HEK293 (cell line): ENCODE results near the gene OAT.

Source experiments
- CTCF ChIA-PET: fragments of 350-600 bp; formaldehyde crosslinking; extraction: SDS; loops from one replicate; lab custom pipeline; 2021; ENCODE audit warnings: antibody characterized with exemption; lab: Yijun Ruan, JAX
- POLR2A ChIA-PET: fragments of 300-600 bp; formaldehyde crosslinking; extraction: SDS; loops from one replicate; lab custom pipeline; 2020; ENCODE audit warnings: antibody characterized with exemption, inconsistent platforms; lab: Yijun Ruan, JAX
- H3K27ac ChIP-seq: fragments of 200-500 bp; sonication (Bioruptor generic); 2 replicates; pipeline ENCODE4 v1.5.1; 2014; ENCODE audit warnings: low read depth, low read length, control low read depth, inconsistent platforms; ENCODE audit errors: extremely low read depth
- H3K36me3 ChIP-seq, 2 experiments: fragments of 200-500 bp in 1 of 2; sonication (Bioruptor generic) in 1 of 2; 1 replicate in 1 of 2; 2 replicates in 1 of 2; pipeline ENCODE4 v1.5.1; 2014 to 2017; ENCODE audit warnings: inconsistent platforms in 2 of 2, low read length in 2 of 2; ENCODE audit not compliant: control insufficient read depth in 2 of 2, insufficient read depth in 1 of 2
- H3K4me1 ChIP-seq: fragments of 200-500 bp; sonication (Bioruptor generic); 2 replicates; pipeline ENCODE4 v1.5.1; 2014; ENCODE audit warnings: mild to moderate bottlenecking, low read length, inconsistent platforms; ENCODE audit not compliant: control insufficient read depth, insufficient read depth
- H3K4me3 ChIP-seq: 2 replicates; pipeline ENCODE4 v1.5.1; 2011; ENCODE audit warnings: low read depth, mild to moderate bottlenecking, control low read depth, low read length, moderate library complexity
- H3K9me3 ChIP-seq: fragments of 200-500 bp; sonication (Bioruptor generic); 2 replicates; pipeline ENCODE4 v1.5.1; 2014; ENCODE audit warnings: low read depth, low read length, inconsistent platforms; ENCODE audit not compliant: control insufficient read depth, insufficient read depth
- ATF2 ChIP-seq: fragments of 450-650 bp; formaldehyde crosslinking; IDR thresholded peaks from 2 replicates; pipeline ENCODE4 v1.5.1; 2016; ENCODE audit warnings: missing biosample characterization, missing genetic modification characterization, low read depth
- KLF17 ChIP-seq: fragments of 450-650 bp; formaldehyde crosslinking; IDR thresholded peaks from 2 replicates; pipeline ENCODE4 v1.5.1; 2016; ENCODE audit warnings: missing biosample characterization, missing genetic modification characterization
- MEIS1 ChIP-seq: sonication (generic); formaldehyde crosslinking; IDR thresholded peaks from 2 replicates; pipeline ENCODE4 v1.8.1; 2022; ENCODE audit warnings: missing genetic modification reagents, mild to moderate bottlenecking, borderline replicate concordance
- MYNN ChIP-seq: fragments of 450-650 bp; formaldehyde crosslinking; IDR thresholded peaks from 2 replicates; pipeline ENCODE4 v1.5.1; 2016; ENCODE audit warnings: missing biosample characterization, missing genetic modification characterization, borderline replicate concordance
- MZF1 ChIP-seq: fragments of 450-650 bp; formaldehyde crosslinking; IDR thresholded peaks from 2 replicates; pipeline ENCODE4 v1.5.1; 2017; ENCODE audit warnings: missing biosample characterization, missing genetic modification characterization, borderline replicate concordance
- REPIN1 ChIP-seq: fragments of 450-650 bp; formaldehyde crosslinking; IDR thresholded peaks from 2 replicates; pipeline ENCODE4 v1.5.1; 2017; ENCODE audit warnings: missing biosample characterization, missing genetic modification characterization, low read depth
- YY1 ChIP-seq: fragments of 450-650 bp; formaldehyde crosslinking; IDR thresholded peaks from 2 replicates; pipeline ENCODE4 v1.5.1; 2018; ENCODE audit warnings: missing biosample characterization, missing genetic modification characterization
- ZBTB49 ChIP-seq: fragments of 450-650 bp; formaldehyde crosslinking; IDR thresholded peaks from 2 replicates; pipeline ENCODE4 v1.5.1; 2016; ENCODE audit warnings: missing biosample characterization, missing genetic modification characterization, low read depth
- ZBTB8A ChIP-seq: fragments of 450-650 bp; formaldehyde crosslinking; IDR thresholded peaks from 2 replicates; pipeline ENCODE4 v1.5.1; 2016; ENCODE audit warnings: missing biosample characterization, missing genetic modification characterization
- ZNF221 ChIP-seq: fragments of 450-650 bp; formaldehyde crosslinking; IDR thresholded peaks from 2 replicates; pipeline ENCODE4 v1.5.1; 2017; ENCODE audit warnings: missing biosample characterization, missing genetic modification characterization, borderline replicate concordance
- ZNF274 ChIP-seq, 2 experiments: fragments of 200-500 bp in 1 of 2; fragments of 450-650 bp in 1 of 2; sonication (Bioruptor generic) in 1 of 2; formaldehyde crosslinking in 1 of 2; IDR thresholded peaks; 2 replicates each; pipeline versions ENCODE4 v1.5.1 to v1.6.1; 2014 to 2016; ENCODE audit warnings: borderline replicate concordance in 1 of 2, inconsistent platforms in 1 of 2, low read length in 1 of 2, missing biosample characterization in 1 of 2, missing genetic modification characterization in 1 of 2
- ZNF510 ChIP-seq: fragments of 450-650 bp; formaldehyde crosslinking; IDR thresholded peaks from 2 replicates; pipeline ENCODE4 v1.5.1; 2018; ENCODE audit warnings: mild to moderate bottlenecking, missing genetic modification characterization, missing biosample characterization; ENCODE audit not compliant: insufficient replicate concordance
- ZNF529 ChIP-seq: fragments of 450-650 bp; formaldehyde crosslinking; IDR thresholded peaks from 2 replicates; pipeline ENCODE4 v1.5.1; 2017; ENCODE audit warnings: missing genetic modification characterization, missing biosample characterization; ENCODE audit not compliant: insufficient replicate concordance
- ZNF645 ChIP-seq: fragments of 450-650 bp; formaldehyde crosslinking; IDR thresholded peaks from 2 replicates; pipeline ENCODE4; 2016; ENCODE audit warnings: missing biosample characterization, missing genetic modification characterization
- ZNF654 ChIP-seq: fragments of 450-650 bp; formaldehyde crosslinking; IDR thresholded peaks from 2 replicates; pipeline ENCODE4 v1.5.1; 2016; ENCODE audit warnings: low read depth, missing biosample characterization, missing genetic modification characterization
- ZNF670 ChIP-seq: fragments of 450-650 bp; formaldehyde crosslinking; IDR thresholded peaks from 2 replicates; pipeline ENCODE4 v1.5.1; 2016; ENCODE audit warnings: missing biosample characterization, missing genetic modification characterization, low read depth
- ZNF707 ChIP-seq: fragments of 450-650 bp; formaldehyde crosslinking; IDR thresholded peaks from 2 replicates; pipeline ENCODE4 v1.5.1; 2016; ENCODE audit warnings: missing biosample characterization, missing genetic modification characterization
- ZSCAN23 ChIP-seq: fragments of 450-650 bp; formaldehyde crosslinking; IDR thresholded peaks from 2 replicates; pipeline ENCODE4 v1.5.1; 2016; ENCODE audit warnings: missing biosample characterization, missing genetic modification characterization
- ZSCAN5A ChIP-seq: fragments of 450-650 bp; formaldehyde crosslinking; IDR thresholded peaks from 2 replicates; pipeline ENCODE4 v1.5.1; 2016; ENCODE audit warnings: missing biosample characterization, missing genetic modification characterization

Gene OAT

GRCh38 chr10:124453960-124454610 lies 35.4 kb upstream of the OAT start:
- Histone ChIP-seq H3K27ac (no peak overlapping the region), H3K9me3 (no peaks in the 10 kb centered on the region), H3K4me1 (peaks cover 3% of the 10 kb centered on the region; the same call in 1 of the 2 replicates), H3K36me3 (no peaks in the 10 kb centered on the region), H3K4me3 (no peak overlapping the region)
- CTCF ChIA-PET: interaction anchor here (0.5 kb wide), 1 partner anchor 59 kb away, joined by 3 read pairs; no protein-coding TSS in a partner anchor
- POLR2A ChIA-PET: no interaction called here
- TF ChIP-seq ZNF707 (tag by site-specific recombination): no peak
- no peak for TF ChIP-seq MYNN
- TF ChIP-seq ZNF645 (tag by site-specific recombination): no peak
- TF ChIP-seq ZNF670: no peak

GRCh38 chr10:124451276-124451675 lies 32.6 kb upstream of the OAT start:
- no peaks in the 10 kb centered on the region for H3K9me3 ChIP-seq
- POLR2A ChIA-PET: interaction anchor here (2.2 kb wide), 1 partner anchor 32 kb away, joined by 8 read pairs; the partner anchor contains the start of gene OAT
- CTCF ChIA-PET: no interaction called here
- no peak for TF ChIP-seq ZNF654 (tag by site-specific recombination)
- TF ChIP-seq ZNF529: no peak
- no peak for TF ChIP-seq KLF17
- no peak for TF ChIP-seq ZSCAN23 (tag by site-specific recombination)
- TF ChIP-seq YY1: no peak
- no peak for TF ChIP-seq REPIN1 (tag by site-specific recombination)
- TF ChIP-seq, all 188 proteins: peak for 0
- no peaks in the 10 kb centered on the region for H3K36me3 ChIP-seq
- peaks cover 5% of the 10 kb centered on the region; the same call in 1 of the 2 replicates for H3K4me1 ChIP-seq
- H3K4me3 ChIP-seq: no peak overlapping the region
- H3K27ac ChIP-seq: no peak overlapping the region

- no peak overlapping the region for H3K4me3 ChIP-seq
- peaks cover 5% of the 10 kb centered on the region; the same call in 1 of the 2 replicates for H3K4me1 ChIP-seq
- CTCF ChIA-PET: no interaction called here
- POLR2A ChIA-PET: interaction anchor here (1.4 to 2.2 kb wide), 3 partner anchors 10 to 32 kb away, joined by 3 to 8 read pairs (median 6); partner anchors contain the start of genes LHPP and OAT
- H3K36me3 ChIP-seq: no peaks in the 10 kb centered on the region
- no peaks in the 10 kb centered on the region for H3K9me3 ChIP-seq
- H3K27ac ChIP-seq: no peak overlapping the region
- TF ChIP-seq ZSCAN5A (no peak), MEIS1 (CRISPR knock-in tag) (no peak), MZF1 (no peak), ATF2 (tag by site-specific recombination) (no peak), ZNF510 (tag by site-specific recombination) (no peak), ZNF274 (IDR thresholded peaks at IDR 0.05; ENCODE audit: low read length) (no peak), ZNF274 (tag by site-specific recombination; IDR thresholded peaks at IDR 0.05; ENCODE audit: borderline replicate concordance) (no peak), ZBTB49 (no peak), ZNF221 (tag by site-specific recombination) (no peak), ZBTB8A (tag by site-specific recombination) (no peak)
Observed at GRCh38 chr10:124450783-124451057, 32.0 kb upstream of the OAT start.
